ENCODE measurements around the gene BPIFB6.
"Not testable (repeated sequence)": the region's sequence is repeated elsewhere in the genome, so short reads cannot be mapped to it uniquely, and the experiment has no call there.

Gene BPIFB6

DNA sequence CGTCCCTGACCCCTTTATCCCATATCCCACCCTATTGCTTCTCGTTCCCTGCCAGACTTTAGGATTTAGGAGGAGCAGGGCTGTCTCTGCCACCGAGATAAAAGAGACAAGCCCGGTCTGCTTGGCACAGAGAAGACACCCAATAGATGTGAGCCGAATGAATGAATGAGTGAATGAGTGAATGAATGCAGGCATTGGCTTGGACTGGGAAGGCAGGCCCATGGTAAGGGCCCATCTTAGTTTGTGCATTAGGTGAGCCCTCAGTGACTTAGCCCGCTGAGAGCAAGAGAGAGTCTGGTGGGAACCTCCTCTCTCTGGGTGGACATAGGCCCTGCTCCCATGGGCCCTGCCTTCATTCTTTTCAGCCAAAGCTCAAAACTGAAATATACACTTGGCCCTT lies 879 bp upstream of the BPIFB6 start:
- no peak for DNase-seq

DNA sequence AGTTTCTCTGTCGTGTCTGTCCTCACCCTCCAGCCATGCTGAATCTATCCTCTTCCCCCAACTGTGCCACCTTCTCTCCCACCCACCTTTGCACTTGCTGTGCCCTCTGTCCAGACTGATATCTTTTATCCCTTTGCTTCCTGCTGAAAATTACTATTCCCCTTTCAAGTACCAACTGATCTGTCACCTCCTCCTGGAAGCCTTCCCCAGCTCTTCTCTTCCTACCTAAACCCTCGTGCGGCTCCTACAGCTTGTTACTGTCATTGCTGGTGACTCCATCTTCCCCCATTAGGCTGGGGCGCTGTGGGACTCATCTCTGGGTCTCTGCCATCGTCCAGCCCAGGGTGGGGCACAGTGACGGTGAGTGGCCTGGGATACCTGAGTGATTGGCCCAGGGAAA lies 1.1 kb downstream of the BPIFB6 start:
- no peak for DNase-seq

- DNase-seq = no peak
Measured at GRCh38 chr20:33033381-33033780, 1.9 kb downstream of the BPIFB6 start.

DNA sequence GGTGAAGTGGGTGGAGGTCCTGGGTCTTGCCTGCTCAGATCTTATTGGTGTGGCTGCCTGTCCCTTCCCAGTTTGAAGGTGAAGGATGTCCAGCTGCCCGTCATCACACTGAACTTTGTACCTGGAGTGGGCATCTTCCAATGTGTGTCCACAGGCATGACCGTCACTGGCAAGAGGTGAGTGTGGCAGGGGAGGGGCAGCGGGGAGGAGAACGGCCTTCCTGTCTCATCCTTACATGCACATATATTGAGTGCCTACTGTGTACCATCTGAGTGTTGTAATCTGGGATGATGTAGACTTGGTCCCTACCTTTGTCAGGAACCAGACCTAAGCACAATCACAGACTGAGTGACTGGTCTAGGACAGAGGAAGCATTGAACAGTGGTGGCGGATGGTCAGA lies 2.7 kb downstream of the BPIFB6 start:
- DNase-seq = no peak

- DNase-seq = no peak
Measured at GRCh38 chr20:33034901-33035492, 3.5 kb downstream of the BPIFB6 start.

GRCh38 chr20:33037456-33037855 lies 6.0 kb downstream of the BPIFB6 start:
- DNase-seq = no peak

DNA sequence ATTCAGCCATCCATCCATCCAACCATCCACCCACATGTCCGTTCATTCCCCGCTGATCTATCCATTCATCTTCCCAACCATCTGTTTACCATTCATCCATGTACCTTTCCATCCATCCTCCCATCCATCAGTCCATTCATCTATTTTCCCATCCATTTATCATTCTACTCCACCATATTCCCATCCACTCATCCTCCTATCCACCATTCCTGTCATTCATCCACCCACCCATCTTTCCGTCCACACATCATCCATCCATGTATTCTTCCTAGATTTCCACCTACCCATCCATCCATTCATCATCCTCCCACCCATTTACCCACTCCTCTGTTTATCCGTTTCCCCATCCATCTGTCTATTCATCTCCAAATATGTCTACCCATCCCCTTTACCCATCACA lies 6.8 kb downstream of the BPIFB6 start:
- no peak for DNase-seq

DNA sequence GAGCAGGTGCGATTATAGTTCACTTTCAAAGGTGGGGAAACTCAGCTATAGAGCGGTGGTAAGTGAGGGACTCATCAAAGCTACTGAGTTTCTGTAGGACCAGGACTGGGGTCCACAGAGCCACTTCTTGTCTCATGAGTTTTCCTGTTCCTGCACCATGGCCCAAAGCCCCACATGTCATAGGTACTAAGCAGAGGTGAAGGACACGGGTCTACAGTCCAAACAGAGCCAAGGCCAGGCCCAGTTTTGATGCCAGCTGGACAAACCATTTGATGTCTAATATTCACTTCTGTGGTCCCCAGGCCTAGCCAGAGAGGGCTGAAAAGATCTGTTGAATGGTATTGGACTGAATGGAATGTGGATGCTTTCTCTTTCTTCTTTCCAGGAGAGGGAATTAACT lies 11.0 kb downstream of the BPIFB6 start:
- no peak for DNase-seq

DNA sequence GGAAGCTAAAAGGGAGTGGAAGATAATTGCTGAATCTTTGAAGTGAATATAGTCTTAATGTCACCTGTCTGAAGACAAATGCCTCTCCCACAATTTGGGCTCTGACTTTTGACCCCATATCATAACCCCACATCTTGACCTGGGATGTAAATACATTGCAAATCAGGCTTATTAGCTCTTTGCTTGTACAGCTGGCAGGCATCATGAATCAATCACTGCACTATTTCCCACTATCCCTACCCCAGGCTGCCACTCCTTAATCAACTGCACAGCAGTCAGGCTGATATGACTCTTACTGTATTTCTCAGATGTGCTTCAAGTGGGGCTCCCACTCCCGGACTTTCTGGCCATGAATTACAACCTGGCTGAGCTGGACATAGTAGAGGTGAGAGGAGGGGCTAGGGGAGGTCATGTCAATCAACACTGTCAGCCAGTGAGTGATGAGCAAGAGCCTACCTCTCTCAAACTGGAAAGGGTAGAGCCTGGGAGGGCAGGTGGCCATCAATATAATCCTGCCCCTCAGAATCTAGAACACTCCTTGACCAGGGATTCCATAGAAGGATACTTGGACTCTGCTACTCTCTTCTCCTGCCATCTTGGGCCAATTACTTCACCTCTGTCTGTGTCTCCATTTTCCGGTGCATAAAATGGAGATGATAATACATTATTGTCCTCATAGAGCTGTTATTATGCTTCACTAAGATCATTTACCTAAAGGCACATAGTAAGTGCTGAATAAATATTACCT lies 11.7 kb downstream of the BPIFB6 start:
- DNase-seq = no peak

DNA sequence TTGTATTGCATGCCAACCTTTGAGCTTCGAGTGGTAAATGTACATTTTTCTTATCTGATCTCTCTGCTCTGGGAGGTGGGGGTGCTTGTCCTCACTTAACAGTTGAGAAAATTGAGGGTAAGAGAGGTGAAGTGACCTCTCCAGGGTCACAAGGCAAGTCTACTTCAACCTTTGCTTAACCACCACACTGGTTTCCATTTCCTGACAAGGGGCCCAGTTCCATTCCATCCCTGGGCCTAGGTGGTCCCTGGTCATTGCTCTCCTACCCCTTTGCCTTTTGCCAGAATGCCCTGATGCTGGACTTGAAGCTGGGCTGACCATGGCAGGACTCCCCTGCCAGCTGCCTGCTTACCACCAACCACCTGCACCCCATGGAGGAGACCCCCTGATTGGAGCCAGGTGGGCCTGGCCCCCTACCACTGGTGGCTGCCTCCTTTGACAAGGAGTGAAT lies 12.3 kb downstream of the BPIFB6 start:
- DNase-seq = no peak

DNA sequence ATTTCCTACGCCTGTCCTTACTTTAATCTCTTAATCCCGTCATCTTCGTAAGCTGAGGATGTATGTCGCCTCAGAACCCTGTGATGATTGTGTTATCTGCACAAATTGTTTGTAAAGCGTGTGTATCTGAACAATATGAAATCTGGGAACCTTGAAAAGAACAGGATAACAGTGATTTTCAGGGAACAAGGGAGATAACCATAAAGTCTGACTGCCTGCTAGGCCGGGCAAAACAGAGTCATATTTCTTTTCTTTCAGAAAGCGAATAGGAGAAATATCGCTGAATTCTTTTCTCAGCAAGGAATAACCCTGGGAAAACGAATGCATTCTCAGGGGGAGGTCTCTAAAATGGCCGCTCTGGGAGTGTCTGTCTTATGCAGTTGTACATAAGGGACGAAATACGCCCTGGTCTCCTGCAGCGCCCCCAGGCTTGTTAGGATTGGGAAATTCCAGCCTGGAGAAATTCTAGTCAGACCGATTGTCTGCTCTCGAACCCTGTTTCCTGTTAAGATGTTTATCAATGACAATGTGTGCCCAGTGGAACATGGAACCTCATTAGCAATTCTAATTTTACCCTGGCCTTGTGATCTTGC lies 13.8 kb downstream of the BPIFB6 start:
- DNase-seq = not testable (repeated sequence)

DNA sequence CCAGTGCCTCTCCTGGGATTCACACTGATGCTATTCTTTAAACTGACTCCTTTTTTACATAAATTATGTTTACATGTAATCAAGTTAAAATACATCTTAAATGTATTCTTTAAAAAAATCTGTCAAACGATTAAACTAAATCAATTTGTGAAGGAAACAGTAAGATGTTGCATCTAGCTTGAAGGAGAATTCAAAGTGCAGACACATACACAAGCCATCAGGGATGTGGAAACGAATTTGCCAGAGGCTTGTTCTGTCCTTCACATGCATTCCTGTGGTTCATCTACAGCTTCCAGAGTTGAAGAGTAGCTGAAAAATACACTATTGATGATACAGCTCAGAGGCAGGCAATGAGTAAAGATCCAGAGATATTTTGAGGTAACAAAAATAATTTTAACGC lies 15.0 kb downstream of the BPIFB6 start:
- DNase-seq = no peak

- DNase-seq = no peak
Measured at GRCh38 chr20:33051333-33051732, 19.9 kb downstream of the BPIFB6 start.

- DNase-seq = no peak
Measured at GRCh38 chr20:33053291-33054106, 22.1 kb downstream of the BPIFB6 start, which contains the start of gene BPIFB3. Gene BPIFB3 (plus strand): TSS chr20:33053903. CDS start chr20:33055436, 1,533 bp downstream.

DNA sequence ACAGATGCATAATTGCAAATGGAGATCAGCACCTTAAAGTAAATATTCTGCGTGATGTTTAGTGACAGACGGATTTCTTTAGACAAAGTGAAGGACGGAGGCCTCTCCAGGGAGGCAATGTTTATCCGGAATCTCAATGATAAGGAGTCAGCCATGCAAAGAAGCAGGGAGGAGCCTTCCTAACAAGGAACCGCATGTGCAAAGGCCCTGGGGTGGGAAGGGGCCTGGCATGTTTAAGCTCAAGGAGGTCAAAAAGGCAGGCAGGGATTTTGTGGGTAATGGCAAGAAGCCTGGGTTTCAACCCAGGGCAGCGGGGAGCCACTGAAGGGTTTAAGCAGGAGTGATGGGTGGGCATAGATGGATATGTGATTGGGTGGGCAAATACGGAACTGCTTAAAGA lies 22.9 kb downstream of the BPIFB6 start:
- DNase-seq = no peak

DNA sequence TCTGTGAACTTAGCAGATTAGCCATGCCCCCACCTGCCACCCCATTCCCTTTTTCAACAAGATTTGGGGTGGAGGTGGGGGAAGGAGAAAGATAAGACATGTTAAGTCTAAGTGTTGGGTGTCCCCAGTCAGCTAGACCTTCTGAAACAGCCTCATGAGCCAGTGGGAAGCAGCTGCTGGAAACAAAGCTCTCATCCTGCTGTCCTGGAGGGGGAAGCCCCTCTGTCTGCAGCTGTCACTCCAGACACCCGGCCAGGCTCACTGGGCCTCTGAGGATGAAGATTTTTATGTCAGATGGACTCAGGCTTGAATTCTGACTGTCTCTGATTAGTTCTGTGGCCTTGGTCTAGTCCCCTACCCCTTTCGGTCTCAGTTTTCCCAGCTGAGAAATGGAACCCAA lies 23.3 kb downstream of the BPIFB6 start:
- no peak for DNase-seq

DNA sequence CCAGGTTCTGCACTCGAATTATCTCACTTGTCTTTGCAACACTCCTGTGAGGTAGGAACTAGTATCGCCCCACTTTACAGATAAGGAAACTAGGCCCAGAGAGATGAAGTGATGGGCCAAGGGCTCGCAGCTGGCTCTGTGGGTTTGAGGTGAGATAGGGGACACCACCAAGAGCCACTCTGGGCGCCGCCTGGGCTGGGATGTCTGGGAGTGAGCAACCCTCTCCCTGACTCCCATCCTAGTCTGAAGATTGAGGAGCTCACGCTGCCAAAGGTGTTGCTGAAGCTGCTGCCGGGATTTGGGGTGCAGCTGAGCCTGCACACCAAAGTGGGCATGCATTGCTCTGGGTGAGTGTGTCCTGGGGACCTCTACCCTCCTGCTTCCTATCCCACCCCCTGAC lies 27.7 kb downstream of the BPIFB6 start:
- DNase-seq = no peak

DNA sequence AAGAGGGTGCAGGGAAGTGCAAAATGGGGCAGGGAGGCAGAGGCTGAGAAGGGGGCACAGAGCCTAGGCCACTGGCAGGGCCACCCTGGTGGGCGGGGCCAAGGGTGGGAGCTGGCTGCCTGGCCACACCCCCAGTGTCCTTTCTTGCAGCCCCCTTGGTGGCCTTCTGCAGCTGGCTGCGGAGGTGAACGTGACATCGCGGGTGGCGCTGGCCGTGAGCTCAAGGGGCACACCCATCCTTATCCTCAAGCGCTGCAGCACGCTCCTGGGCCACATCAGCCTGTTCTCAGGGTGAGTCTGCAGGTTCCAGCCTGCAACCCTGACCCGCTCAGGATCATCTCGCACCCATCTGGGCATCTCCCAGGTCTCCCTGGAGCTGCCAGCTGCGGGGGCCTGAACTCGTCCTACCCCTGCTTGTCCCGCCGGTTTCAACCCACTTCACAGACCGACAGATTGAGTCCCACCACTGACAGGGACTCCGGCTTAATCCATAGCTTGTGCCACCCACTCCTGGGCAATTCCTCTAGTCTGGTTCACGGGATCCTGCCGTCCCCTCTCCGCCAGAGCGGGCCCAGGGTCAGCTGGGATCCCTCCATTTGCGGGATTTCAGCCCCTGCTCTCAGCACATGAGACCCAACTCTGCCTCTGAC lies 28.4 kb downstream of the BPIFB6 start:
- DNase-seq = no peak

- no peak for DNase-seq
Measured at GRCh38 chr20:33061658-33062028, 30.2 kb downstream of the BPIFB6 start.

GRCh38 chr20:33062105-33062824 lies 30.8 kb downstream of the BPIFB6 start:
- DNase-seq = no peak

DNA sequence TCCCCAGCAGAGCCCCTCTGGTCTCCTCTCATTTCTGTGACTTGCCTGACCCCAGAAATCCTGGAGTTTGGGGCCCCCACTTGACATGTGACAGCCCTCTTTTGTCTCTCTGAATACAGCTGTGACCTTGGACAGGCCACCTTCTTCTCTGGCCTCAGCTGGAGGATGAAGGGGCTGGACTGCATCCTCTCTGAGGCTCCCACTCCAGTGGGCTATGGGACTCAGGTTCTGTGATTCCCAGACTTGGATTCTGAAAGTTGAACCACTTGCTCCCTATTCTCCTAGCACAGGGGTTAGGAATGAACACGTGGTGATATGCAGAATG lies 31.3 kb downstream of the BPIFB6 start:
- DNase-seq = no peak

- no peak for DNase-seq
Measured at GRCh38 chr20:33063271-33063670, 31.8 kb downstream of the BPIFB6 start.
